Endometrial microvascular endothelial cells (primary cell): ENCODE data around the gene UBLCP1. TPM values are rescaled to one million over a fixed set of nuclear protein-coding genes. Genes with fewer than 3 reads are reported as not detected.

Experiments used
- in situ Hi-C: cut with HindIII; loops from 2 replicates; pipeline ENCODE4 v1.10.0; 2017; ENCODE audit warnings: low sequenced_read_pairs, low pct_unique_long_range_greater_than_20kb; ENCODE audit errors: inconsistent ontology term
- total RNA-seq: library from RNA; depleted of rRNA; stranded (reverse); fragments of >200 nt; gene quantifications from one replicate; pipeline ENCODE4 v1.2.3, GENCODE V29; 2015; ENCODE audit errors: inconsistent ontology term

The UBLCP1 gene
- total RNA-seq, 1 donor from 2014 or later: 26.9 TPM

DNA sequence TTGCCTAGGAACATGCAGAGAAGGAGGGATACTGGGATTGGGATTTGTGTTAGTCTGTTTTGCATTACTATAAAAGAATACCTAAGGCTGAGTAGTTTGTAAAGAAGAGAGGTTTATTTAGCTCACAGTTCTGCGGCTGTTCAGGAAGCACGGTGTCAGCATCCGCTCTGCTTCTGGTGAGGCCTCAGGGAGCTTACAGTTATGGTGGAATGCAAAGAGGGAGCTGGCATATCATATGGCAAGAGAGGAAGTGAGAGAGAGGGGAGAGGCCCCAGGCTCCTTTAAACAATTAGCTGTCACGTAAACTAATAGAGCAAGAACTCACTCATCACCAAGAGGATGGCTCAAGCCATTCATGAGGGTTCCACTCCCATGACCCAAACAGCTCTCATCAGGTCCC, 40.2 kb downstream of the UBLCP1 start:
- in situ Hi-C loops: no loop called here

DNA sequence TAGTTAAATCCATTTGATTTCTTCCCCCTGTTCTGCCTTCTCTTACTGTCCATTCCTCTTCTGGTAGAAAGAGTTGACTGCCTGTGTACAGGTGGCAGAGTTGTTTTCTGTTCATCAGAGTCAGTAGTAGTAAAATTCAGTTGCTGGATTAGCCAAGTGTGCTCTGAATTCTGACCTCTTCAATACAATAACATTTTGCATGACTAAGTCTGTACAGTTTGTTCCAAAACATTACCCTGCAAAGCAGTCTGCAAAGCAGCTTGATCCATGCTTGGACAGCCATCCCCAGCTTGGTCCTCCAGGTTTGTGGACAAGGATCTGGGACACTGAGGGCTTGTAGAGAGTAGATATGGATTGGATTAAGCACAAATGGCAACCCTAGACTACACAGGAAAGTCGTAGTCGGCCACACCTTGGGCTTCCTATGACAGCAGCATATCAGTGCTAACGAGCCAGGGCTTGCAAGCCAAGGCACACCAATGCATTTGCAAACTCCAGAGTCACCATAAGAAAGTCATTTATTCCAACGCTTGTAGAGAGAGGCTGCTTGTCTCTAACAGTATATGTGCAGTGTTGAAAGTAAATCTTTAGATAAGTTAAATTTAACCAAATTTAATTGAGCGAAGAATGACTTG, 42.0 kb downstream of the UBLCP1 start:
- in situ Hi-C loops: no loop called here

DNA sequence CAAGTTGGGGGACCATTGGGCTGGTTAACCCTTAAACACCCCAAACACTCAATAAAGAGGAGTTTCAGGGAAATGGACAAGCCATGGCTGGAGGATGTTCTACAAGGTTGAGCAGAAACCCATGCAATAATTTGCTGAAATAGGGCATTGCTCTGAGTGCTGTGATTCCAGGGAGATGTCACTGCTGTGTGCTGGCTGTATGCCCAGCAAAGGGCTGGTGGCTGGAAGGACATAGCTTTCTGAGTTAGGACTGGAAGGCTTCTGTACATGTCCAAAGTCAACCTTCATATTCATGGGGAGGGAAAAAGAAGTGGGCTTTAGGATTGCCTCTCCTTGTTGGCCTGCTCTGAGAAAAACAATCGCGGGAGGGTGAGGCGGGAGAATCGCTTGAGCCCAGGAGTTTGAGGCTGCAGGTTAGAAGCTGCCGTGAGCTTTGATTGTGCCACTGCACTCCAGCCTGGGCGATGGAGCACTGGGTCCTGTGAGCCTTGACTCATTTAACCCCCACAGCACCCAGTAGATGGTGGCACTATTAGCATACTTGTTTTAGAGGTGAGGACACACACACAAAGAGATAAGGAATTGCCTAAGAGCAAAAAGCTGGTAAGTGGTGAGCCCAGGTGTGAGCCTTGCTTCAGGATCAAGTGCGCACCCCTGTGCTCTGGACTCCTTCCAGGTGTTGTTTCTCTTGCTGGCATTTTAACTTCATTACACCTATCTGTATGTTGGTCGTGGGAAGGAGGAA, 46.8 kb downstream of the UBLCP1 start:
- in situ Hi-C loops: no loop called here

DNA sequence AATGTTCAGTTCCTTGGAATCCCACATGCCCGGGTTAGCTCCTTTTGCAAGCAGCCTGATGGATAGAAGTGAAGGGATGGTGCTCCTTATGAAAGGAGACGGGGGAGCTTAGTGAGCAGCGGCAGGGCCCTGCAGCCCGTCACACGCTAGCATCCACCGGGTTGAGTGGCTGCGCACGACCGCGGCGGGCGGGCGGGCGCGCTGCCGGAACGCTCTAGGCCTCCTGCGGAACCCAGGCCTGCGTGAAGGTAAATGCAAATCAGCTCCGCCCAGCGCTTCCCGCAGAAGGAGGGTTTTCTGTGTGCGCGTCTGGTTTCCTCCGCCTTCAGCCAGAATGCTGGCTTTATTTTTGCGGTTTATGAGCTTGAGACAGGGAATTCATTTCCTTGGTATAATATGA, 47.4 kb downstream of the UBLCP1 start:
- in situ Hi-C loops: no loop called here

DNA sequence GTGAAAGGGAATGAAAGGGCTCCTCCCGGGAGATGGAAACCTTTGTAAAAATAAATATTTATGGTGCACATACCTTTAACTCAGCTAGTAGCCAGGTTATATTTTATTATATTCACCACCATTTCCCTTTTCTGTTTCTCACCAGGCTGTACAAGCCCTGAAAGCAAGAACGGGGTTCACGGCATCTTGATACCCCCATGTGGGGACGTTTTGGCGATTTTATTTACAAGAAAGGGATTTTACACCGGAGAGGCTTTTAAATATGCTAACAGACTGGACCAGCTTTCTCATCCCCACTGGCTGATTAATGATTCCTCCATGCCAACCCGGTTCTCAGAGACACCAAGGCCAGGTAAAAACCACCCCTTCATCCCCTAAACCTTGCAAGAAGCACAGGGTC, 48.0 kb downstream of the UBLCP1 start:
- in situ Hi-C loops: no loop called here

DNA sequence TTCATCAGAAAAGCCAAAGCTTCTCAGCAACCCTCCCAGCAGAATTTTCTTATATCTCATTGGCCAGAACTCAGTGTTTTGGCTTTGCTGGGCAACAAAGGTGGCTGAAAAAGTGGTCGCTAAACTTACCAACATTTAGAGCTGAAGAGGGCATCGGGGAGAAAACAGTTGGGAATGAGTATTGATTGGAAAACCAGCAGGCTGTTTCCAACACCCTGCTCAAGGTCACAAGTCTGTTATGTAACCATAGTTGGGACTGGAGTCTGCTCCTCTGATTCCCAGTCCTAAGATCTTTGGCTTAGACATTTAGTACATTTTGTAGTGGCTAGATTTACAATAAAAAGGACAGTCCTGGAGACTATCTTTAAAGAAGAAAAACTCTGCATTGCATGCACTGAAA, 50.1 kb downstream of the UBLCP1 start:
- in situ Hi-C loops: no loop called here

DNA sequence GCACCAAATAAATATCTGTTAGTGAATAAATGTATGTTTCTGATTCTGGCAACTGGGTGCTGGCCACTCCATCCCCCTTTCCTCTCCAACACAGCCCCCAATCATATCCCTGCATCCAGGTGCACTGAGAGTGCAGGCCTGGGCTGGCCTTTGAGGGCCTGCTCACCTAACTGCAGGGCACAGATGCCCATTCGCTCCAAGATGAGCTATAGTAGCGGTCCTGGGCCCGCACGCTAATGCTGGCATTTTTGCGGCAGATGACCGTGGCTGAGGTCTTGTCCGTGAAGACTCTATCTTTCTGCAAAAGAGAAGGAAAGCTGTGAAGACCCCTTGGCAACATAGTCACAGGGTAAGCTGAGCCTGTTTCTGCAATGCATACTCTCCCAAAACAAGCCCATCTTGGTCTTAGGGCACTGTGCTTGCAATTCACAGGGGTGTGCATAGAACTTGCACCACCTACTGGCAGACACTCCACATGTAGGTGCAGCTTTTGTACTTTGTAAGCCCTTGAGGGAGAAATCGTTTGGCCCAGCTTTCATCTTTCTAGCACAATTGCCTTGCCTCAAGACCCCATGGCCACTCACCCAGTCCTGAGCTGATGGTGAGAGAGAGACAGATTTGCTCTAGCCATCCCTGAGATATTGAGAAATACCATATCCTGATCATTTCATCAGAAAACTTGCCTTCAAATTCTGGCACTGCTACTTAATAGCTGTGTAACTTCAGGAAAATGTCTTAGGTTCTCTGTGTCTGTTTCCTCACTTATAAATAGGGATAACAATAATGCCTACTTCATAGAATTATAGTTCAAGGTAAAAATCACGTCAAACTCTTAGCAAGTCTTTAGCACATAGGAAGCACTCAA, 53.7 kb downstream of the UBLCP1 start:
- in situ Hi-C loops: no loop called here

DNA sequence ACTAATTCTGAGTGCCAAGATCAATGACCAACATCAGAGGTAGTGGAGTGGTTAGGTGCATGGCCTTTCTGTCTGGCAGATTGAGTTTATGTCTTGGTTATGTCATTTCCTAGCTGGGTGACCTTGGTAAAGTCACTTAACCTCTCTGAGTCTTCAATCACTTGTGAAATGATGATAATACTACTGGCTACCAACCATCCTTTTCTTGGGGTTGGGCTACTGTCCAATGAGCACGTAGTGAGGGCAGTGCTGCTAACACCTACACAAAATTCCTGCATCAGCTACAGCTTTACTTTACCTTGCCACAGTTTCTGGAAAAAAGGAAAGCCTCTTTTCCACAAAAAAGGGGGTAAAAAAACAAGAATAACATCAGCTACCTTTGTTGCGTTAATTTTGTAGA, 54.8 kb downstream of the UBLCP1 start:
- in situ Hi-C loops: no loop called here

DNA sequence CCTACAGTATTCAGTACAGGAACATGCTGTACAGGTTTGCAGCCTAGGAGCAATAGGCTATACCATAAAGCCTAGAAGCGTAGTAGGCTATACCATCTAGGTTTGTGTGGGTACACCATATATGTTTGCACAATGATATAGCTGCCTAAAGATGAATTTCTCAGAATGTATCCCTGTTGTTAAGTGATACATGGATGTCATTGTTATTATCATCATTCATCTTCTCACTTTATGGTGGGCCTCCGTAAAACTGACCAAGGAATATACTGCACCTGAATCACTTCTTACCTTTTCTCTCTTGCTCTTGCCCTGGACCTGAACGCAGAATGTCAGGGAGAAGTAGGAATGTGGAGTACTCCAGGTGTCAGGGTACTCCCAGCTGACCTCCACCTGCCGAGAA, 55.4 kb downstream of the UBLCP1 start:
- in situ Hi-C loops: no loop called here

DNA sequence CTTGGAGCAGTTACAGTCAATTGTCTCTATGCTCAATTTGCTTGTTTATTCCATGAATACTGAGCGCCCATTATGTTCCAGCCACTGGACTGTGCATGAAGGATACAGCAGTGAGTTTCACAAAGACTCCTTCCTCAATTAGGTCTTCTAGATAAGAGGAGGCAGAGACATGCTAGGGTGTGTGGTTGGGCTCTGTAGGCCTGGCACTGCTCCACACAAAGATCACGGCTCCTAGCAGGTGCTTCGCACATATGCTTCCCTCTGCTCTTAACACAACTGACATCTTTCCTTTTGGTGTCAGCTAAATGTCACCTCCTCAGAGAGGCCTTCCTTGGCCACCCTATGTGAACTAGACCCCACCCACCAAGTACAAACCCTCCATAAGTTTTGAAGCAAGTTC, 56.3 kb downstream of the UBLCP1 start:
- in situ Hi-C loops: no loop called here

DNA sequence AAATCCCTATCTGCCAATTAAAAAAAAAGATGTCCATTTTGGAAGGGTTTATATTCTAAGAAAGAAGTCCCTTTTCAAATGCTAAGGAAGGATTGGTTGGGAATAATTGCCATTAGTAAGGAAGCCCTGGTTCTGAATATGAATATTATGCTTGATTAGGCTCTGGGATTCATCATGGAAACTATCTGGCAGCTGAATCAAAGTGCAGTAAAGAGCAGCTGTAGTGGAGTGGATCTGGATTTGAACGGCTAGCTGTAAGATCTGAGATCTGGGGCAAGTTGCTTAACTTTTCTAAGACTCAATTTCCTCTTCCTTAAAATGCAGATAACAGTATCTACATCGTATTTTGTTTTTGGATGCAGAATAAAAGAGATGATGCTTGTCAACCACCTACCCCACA, 56.7 kb downstream of the UBLCP1 start:
- in situ Hi-C loops: no loop called here

DNA sequence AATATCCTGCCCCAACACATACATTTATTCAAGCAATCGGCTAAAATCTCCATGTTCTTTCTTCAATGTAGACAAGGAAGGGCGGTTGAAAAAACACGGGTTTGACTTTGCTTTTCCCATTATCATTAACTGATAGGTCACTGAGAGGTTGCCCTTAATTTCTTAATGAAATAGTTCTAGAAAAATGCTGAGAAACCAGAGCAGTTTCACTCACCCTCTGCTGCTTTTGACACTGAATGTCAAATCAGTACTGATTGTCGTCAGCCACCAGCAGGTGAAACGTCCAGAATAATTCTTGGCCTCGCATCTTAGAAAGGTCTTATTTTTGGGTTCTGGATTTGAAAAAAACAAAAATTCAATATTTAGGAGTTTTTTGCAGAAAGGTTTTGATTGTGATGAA, 59.1 kb downstream of the UBLCP1 start:
- in situ Hi-C loops: no loop called here

DNA sequence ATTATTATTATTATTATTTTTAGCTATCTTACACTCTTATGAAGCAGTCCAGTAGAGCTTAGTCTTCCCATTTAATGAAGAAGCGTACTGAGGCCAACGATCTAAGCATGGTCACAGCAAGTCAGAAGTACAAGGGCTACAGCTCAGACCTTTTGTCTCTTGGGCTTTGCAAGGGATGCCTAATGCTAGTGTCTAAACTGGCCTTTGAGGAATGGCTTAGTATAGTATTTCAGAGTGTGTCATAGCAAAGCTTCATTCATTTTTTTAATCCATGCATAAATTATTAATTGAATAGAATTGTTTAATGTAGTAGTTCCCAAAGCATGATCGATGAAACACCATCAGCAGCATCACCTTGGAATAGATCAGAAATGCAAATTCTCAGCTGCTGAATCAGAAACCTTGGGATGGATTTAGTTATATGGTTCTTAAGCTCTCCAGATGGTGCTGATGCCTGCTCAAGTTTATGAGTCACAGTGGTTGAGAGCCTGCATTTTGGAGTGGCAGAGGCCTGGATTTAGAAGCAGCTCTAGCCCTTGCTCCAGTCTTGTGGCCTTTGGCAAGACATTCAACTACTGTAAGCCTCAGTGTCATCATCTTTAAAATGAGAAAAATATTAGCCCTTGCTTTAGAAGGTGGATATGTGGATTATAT, 61.1 kb downstream of the UBLCP1 start:
- in situ Hi-C loops: no loop called here

DNA sequence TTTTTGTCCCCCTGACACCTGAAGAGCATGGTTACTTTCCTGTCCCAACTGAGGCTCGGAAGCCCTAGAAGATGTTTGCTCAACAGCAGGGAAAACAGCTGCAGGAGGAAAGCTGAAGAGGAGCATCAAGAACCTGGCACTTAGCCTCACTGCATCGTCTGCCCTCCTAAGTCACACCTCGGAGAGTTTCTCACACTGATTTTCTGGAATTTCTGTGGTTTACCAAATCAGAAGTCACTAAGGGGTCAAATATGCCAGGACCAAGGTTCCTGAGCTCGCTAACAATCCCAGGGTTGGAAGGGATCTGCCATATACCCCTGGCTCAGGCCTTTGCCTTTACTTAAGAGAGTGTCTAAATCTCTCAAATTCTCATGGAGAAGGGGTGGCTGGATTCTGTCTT, 61.9 kb downstream of the UBLCP1 start:
- in situ Hi-C loops: no loop called here

DNA sequence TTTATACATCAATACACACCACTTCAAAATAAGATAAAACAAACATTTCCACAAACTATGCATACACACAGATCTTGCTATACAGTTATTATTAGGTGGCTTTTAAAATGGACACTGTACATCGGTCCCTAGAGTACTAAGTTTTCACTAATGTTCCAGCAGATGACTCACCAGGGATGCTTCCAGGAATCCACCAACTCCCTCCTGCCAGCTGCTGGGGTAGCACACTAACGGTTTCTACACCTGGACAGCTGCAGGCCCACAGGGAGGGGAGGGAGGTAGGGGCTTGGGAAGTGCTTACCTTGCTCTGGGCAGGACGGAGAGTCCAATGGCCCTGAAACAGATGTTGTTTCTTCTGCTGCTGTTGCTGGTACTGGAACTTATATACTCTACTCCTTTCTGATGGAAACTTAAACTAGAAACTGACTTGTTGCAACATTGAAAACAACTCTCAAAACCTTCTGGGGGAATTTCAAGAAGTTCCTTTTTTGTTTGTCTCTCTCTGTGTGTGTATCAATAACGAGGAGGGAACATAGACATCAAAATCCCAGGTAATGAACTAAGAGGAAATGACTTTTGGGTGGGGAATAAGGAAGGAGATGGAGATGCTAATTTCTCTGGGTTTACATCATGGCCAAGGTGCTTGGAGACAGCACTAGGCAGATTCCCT, 67.2 kb downstream of the UBLCP1 start, which contains the start of gene IL12B:
TSS of gene IL12B (minus strand) at position 357 of the 670 bp plus-strand sequence. CDS start 3,705 bp downstream, outside the sequence.
- in situ Hi-C loops: no loop called here

DNA sequence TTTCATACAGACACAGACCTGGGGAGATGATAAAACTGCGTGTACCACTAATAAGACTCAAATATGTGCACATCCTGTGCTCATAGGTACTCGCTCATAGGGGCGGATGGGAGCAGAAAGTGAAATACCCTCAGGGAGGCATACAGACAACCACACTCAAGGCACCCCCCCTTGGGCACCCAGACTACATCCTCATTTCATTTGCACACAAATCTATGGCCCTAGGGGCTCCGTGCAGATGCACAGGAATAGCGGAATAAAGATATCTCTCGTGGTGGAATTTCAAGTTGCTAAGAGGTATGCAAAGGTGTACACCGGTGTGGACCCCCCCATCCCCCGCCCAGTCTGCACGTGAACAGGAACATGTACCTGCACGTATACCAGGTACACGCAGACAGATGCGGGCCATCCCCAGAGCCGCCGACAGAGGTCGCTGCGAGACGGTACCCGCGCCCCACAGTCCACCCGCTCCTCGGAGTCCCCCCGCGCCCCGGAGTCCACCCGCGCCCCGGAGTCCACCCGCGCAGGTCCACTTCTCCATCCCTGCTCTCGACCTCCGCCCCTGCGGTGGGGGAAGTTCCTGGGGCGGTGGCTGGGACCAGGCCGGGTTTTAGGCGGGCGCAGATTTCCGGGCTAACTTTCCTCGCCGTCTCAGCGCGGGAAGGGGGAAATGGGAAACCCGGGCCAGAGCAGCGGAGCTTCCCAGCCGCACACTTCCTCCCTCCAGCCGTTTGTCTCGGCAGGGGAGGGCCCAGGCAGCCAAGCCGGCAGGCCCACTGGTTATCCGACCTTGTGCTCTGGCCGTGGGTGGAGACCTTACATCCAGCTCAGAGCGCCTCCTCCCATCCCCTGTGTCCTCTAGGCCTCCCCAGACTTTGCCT, 68.2 kb downstream of the UBLCP1 start:
- in situ Hi-C loops: no loop called here

DNA sequence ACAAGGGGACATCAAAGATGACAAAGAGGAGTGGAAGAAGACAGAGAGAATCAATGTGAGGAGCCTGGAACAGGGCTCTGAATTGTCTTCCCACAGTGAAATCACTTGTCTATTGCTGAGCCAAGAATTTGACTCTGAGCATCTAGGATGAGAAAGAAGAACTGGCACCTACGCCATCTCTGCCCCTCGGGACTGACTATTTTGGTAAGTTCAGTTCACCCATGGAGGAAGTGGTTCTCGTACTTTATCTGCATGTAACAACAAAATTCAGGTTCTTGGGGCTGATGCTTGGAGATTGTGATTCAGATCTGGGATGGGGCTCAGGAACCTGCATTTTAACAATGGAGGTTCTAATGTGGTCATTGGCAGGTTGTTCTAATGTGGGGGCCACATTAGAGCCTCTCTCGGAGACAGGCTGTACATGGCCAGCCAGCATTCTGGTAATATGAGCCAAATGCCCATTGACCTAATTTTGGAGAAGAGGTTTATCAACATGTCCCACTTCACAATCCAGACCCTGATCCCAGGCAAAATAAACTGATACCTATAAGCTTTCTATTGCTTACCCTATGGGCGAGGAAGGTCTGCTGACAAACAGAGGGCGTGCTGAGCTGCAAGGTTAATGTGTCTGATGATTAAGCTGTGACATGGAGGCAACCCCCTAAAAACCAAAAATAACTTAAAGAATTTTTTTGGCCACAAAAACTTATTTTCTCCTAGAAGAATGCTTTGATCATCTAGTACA, 69.9 kb downstream of the UBLCP1 start:
- in situ Hi-C loops: no loop called here
